Non-pigmented ciliary epithelial cell (primary cell): ENCODE measurements around the gene CARMIL1.
A peak's percentile ranks its signal among the peaks of the same experiment; 100 is the strongest.

Source experiments
- DNase-seq: peaks from one replicate; pipeline ENCODE4 v3.0.0-alpha.2; 2010; ENCODE audit warnings: low read depth

The CARMIL1 gene

DNA sequence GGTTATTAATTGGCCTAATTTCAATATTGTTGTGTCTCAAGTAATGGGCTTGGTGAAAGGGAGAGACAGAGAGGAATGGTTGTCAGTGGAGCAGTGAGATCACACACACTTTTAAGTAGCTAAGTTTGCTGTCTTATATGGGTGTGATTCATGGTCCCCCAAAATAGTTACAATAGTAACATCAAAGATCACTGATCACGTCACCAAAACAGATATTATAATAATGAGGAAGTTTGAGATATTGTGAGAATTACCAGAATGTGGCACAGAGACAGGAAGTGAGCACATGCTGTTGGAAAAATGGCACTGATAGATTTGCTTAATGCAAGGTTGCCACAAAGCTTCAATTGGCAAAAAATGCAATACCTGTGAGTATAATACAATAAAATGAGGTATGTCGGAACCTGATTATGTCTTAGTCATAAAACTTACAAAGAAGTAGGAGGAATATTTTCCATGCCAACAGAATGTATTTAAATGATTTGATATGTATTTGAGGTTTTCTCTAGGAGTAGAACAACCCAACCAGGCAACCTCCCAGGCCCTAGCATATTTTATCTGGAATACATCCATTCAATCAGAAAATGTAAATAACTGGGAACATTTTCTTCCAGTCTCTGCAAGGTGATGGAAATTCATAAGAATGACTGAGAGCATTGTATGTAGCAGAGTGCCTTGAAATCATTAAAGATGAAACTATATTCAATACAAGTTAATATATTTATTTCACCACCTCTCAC is 167.8 kb downstream of the CARMIL1 start:
- DNase-seq: no peak

DNA sequence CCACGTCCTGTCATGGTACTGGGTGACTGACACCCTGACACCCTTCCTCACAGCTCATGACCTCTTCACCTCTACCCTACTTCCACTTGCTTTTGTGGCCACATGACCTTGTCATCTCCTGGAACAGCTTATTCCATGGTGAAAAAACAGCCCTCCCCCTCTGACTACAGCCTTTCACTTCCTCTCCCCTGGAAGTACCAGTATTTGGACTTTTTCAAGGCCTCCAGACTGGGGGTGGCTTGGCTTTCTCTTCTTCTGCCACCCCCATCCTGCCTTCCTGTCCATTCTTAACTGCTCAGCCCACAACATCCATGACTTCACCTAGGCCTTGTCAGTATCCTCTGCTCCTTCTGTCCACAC is 168.4 kb downstream of the CARMIL1 start:
- no peak for DNase-seq

DNA sequence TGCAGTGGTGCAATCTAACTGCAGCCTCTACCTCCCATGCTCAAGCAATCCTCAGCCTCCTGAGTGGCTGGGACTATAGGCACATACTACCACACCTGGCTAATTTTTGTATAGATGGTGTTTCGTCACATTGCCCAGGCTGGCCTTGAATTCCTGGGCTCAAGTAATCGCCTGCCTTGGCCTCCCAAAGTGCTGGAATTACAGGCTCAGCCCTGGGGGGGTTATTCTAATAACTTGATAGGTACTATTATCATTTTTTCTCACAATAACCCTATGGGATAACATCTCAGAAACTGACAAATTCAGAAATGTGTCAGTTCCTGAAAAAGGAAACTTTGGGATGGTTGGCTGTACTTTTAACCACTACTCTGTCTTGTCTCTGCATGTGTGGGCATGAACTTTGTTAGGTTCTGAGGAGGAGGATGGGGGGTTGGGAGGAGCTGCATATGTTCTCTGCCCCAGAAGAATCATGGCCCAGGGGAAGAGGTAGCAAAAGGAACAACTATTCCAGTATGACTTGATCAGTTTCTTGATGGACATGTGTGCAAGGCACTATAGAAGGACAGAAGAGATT is 169.9 kb downstream of the CARMIL1 start:
- no peak for DNase-seq

DNA sequence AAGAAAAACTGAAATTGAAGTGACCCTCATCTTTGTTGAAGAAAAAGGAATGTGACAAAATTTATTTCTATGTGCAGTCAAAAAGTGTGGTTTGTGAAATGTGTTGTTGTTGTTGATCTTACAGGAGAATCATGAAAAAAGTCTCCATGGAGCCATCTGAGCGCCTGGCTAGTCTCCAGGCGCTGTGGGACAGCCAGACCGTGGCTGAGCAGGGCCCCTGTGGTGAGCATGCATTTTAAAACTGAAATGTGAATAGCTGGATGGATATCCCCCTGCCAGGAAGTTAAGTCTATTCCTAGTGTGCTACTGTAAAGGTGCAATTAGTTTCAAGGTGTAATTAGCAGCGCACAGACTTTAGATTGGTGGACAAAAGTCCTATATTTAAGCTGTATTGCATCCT is 170.6 kb downstream of the CARMIL1 start:
- no peak for DNase-seq

DNA sequence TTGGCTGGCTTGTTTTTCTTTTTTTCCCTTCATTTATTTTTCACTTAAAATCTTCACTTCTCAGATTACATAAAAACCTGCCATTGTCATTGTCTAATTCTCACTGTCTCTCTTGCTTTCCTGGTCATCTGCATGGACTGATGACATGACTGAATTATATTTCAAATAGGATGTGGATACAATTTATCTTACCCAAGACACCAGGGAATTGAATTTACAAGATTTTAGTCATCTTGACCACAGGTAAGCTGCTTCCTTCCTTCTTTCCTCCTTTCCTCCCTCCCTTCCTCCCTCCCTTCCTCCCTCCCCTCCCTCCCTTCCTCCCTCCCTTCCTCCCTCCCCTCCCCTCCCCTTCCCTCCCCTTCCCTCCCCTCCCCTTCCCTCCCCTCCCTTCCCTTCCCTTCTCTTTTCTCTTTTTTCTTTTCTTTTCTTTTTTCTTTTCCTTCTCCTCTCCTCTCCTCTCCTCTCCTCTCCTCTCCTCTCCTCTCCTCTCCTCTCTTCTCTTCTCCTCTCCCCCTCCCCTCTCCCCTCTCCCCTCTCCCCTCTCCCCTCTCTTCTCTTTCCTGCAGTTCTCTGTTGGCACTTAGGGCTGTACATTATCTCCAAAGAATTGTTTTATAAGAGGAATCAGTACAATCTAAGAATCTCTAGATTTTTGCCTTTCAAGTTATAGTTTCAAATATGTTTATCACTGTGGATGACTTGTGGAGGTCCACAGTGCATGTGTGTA is 171.5 kb downstream of the CARMIL1 start:
- DNase-seq: no peak

DNA sequence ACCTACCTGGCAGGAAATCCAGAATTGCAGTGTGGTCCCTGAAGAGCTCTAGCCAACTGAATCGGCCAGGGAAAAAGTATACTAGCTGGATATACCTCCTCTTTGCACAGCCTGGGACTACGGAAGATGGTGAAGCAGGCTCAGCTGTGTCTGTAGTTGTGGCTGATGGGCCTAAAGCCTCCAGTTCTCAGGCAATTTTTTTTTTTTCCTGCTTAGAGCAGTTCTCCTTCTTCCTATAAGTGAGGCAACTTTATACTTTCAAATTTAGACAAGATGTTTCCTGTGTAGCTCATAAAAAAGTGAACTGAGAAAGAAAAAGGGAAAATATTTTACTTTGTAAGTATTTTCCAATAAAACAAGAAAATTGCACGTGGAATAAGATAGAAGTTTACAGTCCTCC is 172.9 kb downstream of the CARMIL1 start:
- DNase-seq: no peak

DNA sequence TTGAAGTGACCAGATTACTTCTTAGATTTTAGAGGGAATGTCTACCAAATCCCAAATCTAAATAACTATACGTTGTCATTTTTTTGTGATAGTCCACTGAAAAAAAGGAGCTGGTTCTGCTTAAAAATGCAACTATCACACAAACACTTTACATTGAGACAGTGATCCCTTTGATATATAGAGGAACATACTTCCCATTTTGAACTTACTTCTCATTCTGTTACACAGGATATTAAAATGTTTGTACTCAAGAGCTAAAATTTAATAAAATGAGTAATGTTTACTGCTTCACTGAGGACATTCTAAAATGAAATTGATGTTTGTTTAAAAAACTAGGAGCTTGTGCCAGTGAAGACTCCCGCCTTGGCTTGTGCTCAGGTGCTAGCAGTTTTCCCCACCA is 174.1 kb downstream of the CARMIL1 start:
- no peak for DNase-seq

DNA sequence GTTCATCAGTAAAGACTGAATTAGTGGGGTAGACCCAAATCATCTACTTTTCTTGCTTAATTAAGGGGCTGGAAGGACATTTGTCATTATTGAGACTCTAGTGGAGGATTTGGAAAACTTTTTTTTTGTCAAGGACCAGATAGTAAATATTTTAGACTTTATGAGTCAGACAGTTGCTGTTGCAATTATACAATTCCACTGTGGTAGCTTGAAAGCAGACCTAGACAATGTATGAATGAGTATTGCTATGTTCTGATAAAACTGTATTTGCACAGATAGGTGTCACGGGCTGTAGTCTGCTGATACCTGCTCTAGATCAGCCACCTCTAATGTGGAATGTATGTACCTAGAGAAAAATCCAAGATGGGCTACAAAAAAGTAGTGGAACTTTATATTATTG is 175.0 kb downstream of the CARMIL1 start:
- no peak for DNase-seq

DNA sequence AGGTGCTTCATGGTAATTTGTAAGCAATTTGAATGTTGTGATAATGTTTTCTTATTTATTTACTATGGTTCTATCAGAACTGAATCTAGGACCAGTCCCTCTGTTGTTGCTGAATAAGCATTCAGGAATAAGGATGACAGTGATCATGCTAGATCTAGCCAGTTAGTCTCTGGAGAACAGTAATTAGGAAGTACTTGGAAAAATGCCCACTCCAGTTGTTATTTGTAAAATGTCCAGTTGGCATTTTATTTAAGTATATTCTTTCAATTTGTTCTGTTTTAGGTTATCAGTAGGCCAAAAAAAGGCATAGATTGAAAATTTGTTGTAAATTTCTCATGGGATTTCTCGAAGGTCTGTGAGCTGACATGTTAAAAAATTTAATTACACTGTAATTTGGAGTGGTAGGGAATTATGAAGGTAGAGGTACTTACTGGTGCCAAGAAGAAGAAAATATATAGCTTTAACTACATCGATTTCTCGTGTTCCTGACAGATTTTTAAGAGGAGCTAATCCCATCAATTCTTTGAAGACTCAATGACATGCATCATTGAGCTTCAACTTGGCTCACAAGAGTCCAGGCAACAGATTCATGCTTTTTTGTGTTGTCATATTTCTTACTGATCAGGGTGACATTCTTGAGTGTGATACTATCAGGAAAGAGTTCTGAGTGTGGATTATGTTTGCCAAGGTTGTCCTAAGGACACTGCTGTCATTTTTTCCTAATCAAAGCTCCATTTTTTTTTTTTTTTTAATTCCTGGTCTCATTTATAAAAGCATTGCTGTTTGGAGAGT is 177.3 kb downstream of the CARMIL1 start:
- DNase-seq: no peak

DNA sequence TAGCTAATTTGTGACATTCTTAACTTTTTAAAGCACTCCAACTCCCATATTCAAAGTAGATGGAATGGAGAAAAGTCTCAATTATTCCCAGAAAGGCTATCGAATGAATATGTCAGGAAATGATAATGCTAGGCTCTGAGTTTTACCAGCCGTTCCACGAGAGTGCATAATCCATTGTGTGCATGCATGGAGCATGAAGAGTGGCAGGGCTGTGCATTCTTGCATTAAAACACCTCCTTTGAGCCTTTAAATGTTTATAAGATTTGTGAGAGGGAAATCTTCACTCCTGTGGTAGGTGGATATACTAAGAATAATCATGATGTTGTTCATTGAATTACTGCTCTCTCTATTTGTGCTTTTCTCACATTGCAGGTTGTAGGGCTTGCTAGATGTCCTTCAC is 178.3 kb downstream of the CARMIL1 start:
- DNase-seq: no peak

DNA sequence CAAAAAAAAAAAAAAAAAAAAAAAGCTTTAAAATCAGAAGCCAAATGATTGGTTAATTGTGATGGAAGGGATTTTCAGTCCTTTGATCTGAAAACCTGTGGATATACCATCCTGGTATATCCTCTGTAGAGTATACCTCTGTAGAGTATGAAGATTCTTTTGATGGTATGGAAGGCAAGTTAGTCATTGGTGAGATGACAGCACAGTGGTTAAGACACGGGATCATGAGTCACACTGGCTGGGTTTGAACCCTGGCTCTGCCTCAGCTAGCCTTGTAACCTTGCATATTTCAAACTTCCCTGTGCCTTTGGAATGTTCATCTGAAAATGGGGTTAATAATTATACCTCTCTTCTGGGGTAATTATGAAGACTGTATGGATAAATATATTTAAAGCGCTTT is 179.3 kb downstream of the CARMIL1 start:
- DNase-seq: peak; percentile 49

DNA sequence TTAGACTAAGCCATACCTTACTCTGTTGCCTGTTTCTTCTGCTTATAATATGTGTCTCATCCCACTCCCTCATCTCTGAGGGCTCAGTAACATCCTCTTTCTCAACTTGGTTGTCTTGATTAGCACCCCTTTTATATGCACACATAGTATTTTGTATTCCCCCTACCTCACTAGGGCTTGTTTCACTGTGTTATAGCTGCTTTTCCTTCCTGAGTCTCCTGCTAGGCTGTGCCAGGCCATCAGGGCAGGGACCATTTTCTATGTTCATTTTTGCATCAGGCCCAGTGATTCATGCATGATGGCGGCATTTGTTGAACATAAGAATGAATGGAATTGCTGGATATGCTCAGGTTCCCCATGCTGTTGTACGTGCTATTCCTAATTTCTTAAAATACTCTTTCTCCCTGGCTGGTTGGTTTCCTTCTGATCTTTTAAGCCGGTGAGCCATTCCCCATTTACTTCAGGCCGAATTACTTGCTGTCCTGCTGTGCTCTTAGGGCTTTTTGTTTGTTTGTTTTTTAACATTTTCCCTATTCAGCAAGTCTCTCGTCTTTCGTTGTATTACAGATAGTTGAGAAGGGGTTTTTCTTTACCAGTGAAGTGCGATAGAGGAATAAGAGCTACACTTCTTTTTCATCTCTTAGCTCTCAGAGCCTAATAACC is 183.2 kb downstream of the CARMIL1 start:
- no peak for DNase-seq

DNA sequence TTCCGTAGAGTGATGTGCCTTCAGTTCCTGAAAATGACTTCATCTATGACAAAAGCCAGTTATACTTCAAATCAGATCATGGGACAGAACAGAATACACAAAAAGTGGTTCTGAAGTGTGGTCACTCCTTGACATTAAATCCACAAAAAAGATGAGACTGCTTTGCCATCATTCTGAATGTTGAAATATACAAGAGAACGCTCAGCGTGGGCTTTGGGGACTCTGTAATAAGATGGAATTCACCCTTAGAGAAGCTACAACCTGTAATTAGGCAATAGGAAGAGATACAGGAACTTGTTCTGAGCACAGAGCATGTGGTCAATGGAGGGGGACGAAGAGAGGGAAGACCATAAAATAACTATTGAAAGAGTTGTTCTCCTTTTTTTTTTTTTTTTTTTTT is 184.3 kb downstream of the CARMIL1 start:
- no peak for DNase-seq

DNA sequence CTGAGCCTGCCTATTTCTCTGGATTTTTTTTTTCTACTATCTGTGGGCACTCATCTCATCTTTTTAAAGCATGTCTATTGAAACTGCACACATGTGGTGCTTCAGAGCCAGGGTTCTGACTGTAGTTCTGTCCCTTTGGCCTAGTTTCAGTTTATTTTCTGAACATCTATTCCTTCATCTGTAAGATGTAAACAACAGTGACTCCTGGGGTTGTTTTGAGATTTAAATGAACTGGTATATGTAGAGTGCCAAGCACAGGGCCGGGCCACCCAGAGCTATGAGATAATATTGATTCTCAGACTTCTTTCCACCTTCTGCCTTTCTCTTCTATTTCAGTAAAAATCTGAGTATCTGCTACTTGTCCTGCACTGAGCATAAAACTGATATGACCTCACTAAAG is 185.1 kb downstream of the CARMIL1 start:
- DNase-seq: no peak

DNA sequence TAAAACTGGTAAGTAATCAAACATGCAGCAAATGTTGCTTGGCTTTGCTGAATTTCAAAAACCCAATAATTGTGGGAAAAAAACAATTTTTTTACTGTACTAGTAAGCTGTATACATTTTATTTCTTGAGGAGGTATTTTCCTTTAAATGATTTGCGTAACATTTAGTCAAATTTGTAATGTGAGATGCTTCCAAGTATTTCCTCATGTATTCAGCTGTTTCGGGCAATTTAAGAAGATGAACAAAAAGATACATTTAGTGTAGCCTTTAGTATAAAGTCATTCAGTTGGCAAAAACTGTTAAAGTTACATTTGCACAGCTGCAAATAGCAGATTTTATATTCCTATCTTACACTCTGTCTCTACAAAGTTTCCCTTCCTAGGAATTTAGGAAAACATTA is 186.8 kb downstream of the CARMIL1 start:
- no peak for DNase-seq

DNA sequence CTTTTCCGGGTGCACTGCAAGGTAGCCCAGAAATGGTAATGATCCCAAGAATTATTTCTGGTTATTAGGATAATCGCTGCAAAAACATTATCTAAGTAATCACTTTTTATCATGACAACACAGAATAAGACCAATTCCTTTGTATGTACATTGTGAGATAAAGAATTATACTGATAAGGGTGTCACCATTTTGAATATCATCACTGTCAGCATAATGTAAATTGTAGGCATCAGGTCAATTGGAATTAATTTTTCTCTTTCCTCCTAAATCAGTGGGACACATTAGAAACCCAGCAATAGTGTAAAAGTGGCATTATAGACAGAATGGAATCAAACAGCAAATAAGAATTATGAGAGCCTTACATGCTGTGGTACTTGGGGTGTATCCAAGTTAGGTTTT is 189.7 kb downstream of the CARMIL1 start:
- no peak for DNase-seq

DNA sequence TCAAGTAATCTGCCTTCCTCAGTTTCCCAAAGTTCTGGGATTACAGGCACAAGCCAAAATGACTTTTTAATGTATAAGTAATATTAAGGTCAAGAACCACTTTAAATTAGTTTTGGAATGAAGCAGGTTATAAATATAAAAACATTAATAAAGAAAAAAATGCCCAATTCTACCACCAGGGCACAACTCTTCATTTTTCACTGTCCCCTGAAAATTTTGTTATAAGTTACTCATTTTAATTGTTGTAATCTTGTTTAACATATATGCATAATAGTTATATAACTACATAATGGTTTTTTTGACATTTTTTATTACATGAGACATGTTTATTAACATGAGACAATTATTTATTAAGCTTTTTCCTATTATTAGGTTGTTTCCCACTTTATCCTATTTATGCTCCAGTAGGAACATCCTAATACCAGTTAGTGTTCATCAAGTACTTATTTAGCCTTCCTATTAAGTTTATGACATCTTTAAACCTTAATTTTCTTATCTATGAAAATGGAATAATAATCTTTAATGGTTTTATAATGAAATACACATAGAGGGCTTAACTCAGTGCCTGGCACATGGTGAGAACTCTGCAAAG is 190.7 kb downstream of the CARMIL1 start:
- no peak for DNase-seq

DNA sequence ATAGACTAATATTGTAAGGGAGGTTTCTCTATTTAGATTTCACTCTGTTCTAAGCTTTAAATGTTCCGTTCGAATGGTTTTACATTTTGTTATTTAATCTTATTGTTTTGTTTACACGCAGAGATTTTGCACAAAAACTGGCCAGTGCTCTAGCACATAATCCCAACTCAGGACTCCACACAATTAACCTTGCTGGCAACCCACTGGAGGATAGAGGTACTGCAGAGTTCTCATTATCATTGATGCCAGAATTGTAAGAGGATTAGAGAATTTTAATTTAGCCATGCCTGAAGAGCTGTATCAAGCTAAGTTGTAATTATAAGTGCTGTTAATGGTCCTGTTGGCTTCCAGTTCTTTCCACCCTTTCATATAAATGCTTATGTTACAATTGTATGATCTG is 193.1 kb downstream of the CARMIL1 start:
- no peak for DNase-seq

DNA sequence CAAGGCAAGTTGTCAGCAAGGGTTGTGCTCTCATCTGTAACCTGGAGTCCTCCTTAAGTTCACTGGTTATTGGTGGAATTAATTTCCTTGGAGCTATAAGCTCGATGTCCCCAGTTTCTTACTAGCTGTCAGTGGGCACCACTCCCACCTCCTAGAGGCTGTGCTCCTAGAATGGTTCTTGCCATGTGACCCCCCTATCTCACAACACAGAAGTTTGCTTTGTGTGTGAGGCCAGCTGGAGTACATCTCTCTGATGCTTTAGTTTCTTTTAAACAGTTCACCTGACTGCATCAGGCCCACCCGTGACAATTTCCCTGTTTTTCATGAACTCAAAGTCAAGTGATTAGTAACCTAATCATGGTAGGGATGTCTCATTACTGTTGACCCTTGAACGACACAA is 193.7 kb downstream of the CARMIL1 start:
- DNase-seq: no peak

DNA sequence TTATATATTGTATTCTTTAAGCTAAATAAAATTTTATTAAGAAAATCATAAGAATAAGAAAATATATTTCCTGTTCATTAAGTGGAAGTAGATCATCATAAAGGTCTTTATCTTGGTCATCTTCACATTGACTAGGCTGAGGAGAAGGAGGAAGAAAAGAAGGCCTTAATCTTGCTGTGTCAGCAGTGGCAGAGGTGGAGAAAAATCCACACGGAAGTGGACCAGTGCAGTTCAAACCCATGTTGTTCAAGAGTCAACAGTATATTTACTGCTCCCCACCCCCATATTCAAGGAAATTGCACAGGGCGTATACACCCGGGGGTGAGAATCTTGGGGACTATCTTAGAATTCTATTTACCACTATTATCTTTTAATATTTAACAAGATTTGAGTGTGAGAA is 194.3 kb downstream of the CARMIL1 start:
- DNase-seq: no peak

DNA sequence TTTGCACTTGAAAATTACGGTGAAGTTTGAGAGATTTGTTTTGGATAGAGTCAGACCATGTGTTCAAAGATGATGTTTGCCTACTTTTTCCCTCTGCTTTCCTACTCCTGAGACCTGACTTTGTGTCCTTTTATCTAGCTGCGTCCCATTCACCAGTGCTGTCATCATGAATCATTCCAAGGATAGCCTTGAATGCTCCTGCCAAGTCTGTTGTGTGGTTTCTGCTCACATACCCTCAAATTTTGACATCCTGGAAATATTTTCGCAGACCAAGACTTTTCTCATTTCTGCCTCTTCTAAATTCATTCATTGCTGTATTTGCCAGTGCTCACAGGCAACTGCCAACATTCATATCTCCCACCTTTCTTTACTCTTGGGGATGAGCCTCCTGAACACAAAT is 197.0 kb downstream of the CARMIL1 start:
- DNase-seq: peak; percentile 28
